A673 (cell line): ENCODE results near the gene ATP2C1.

Experiments used
- EZH2 ChIP-seq: fragments of 200-600 bp; sonication (generic); IDR thresholded peaks from 2 replicates; pipeline ENCODE4 v1.6.1; 2017; ENCODE audit warnings: borderline replicate concordance, low read depth, mild to moderate bottlenecking, mixed read lengths, antibody characterized with exemption, low read length; ENCODE audit not compliant: poor library complexity, severe bottlenecking
- TF ChIP-seq, protein P1 (sequence below): fragments of 300-800, 200-600 bp; sonication (generic); conservative IDR thresholded peaks from 2 replicates; pipeline ENCODE4 v1.5.1; 2017; ENCODE audit warnings: low read depth, mild to moderate bottlenecking, antibody characterized with exemption, low read length, moderate library complexity, mixed read lengths

DNA sequence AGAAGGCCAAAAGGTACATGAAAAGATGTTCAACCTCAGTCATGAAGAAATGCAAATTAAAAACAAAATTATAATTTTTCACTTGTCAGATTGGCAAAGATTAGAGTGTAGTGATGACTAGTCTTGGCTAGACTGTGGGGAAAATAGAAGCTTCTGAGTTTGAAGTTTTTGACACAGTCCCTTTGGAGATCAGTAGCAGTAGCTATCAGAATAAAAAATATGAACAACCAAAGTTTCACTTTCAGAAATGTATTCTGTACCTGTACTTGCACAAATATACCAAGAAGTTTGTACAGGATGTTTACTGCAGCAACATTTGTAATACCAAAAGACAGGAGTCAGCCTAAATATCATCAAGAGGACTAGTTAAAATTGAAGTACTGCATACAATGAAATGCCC, 14.1 kb downstream of the ATP2C1 start:
- TF ChIP-seq, protein P1, sequence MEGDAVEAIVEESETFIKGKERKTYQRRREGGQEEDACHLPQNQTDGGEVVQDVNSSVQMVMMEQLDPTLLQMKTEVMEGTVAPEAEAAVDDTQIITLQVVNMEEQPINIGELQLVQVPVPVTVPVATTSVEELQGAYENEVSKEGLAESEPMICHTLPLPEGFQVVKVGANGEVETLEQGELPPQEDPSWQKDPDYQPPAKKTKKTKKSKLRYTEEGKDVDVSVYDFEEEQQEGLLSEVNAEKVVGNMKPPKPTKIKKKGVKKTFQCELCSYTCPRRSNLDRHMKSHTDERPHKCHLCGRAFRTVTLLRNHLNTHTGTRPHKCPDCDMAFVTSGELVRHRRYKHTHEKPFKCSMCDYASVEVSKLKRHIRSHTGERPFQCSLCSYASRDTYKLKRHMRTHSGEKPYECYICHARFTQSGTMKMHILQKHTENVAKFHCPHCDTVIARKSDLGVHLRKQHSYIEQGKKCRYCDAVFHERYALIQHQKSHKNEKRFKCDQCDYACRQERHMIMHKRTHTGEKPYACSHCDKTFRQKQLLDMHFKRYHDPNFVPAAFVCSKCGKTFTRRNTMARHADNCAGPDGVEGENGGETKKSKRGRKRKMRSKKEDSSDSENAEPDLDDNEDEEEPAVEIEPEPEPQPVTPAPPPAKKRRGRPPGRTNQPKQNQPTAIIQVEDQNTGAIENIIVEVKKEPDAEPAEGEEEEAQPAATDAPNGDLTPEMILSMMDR: no peak
- TF ChIP-seq EZH2: no peak
